ENCODE results near the gene LPP. TPM values are rescaled to one million over a fixed set of nuclear protein-coding genes. Genes with fewer than 3 reads are reported as not detected.

The LPP gene
- total and polyA plus RNA-seq, 9 of the 15 experiments (the other 6 are each of a cell fraction or from before 2014, with no cell fraction given) = 0.07 to 0.18 TPM; not detected in 7

GRCh38 chr3:188106887-188107830 lies 46.8 kb upstream of the LPP start:
- Histone ChIP-seq H3K9ac (ENCODE audit: insufficient read depth in 1 of 2, low read depth in 2 of 2, low read length in 2 of 2) (no peak overlapping the region), H3K4me1 (replicated peaks in 1 of 2; ENCODE audit: control insufficient read depth in 2 of 2, insufficient read depth in 2 of 2, low read length in 2 of 2) (no peaks in the 10 kb centered on the region), H3K9me1 (ENCODE audit: control insufficient read depth, insufficient read depth, low read length) (no peaks in the 10 kb centered on the region), H3K27ac (ENCODE audit: extremely low read depth, low read depth, low read length) (no peak overlapping the region), H3K27me3 (ENCODE audit: control insufficient read depth in 2 of 2, insufficient read depth in 2 of 2, low read length in 2 of 2) (peaks cover 0 to 3% of the 10 kb centered on the region in 2 experiments; a peak in 1 of 5 replicates), H3K4me2 (ENCODE audit: insufficient read depth, low read length) (no peak overlapping the region), H4K20me1 (replicated peaks; ENCODE audit: control insufficient read depth, insufficient read depth, low read length) (no peaks in the 10 kb centered on the region), H2AFZ (ENCODE audit: low read depth, low read length) (no peak overlapping the region), H3K36me3 (ENCODE audit: control insufficient read depth, insufficient read depth, low read length) (no peaks in the 10 kb centered on the region), H3K79me2 (ENCODE audit: control insufficient read depth, insufficient read depth, low read length) (no peaks in the 10 kb centered on the region), H3K9me3 (replicated peaks; ENCODE audit: control insufficient read depth, insufficient read depth, low read depth, low read length) (no peaks in the 10 kb centered on the region), H3K4me3 (no peak overlapping the region)
- BruUV-seq (replicated peaks) = no TSS peak
- no peak for FAIRE-seq
- WGBS (ENCODE audit: insufficient coverage, low coverage, missing lambda C conversion rate) = under 1% methylated on average over 15 of the region's 15 CpGs
- in situ Hi-C loops (cut with MboI) = no loop called here
- no peak for DNase-seq (ENCODE audit: extremely low read depth in 1 of 4, low spot score in 3 of 4)
- ATAC-seq = no peak
- no peak for TF ChIP-seq ZNF324 (CRISPR knock-in tag; IDR thresholded peaks at IDR 0.05)
- ChIA-PET CTCF (ENCODE audit: low intra/inter-chr PET ratio) (no interaction called here), POLR2A (interaction anchor here (0.5 to 0.7 kb wide), 3 partner anchors 12 to 385 kb away, joined by 3 read pairs; no protein-coding TSS in a partner anchor)
- intact Hi-C loops (cut with micrococcal nuclease) = no loop called here

- ChIA-PET CTCF (ENCODE audit: low intra/inter-chr PET ratio) (no interaction called here), POLR2A (no interaction called here)
- Histone ChIP-seq H3K4me3 (no peak overlapping the region), H3K27me3 (ENCODE audit: control insufficient read depth in 2 of 2, insufficient read depth in 2 of 2, low read length in 2 of 2) (peaks cover 0 to 3% of the 10 kb centered on the region in 2 experiments; a peak in 1 of 5 replicates), H4K20me1 (replicated peaks; ENCODE audit: control insufficient read depth, insufficient read depth, low read length) (no peaks in the 10 kb centered on the region), H3K9ac (ENCODE audit: insufficient read depth in 1 of 2, low read depth in 2 of 2, low read length in 2 of 2) (no peak overlapping the region), H3K4me2 (ENCODE audit: insufficient read depth, low read length) (no peak overlapping the region), H3K9me1 (ENCODE audit: control insufficient read depth, insufficient read depth, low read length) (no peaks in the 10 kb centered on the region), H2AFZ (ENCODE audit: low read depth, low read length) (no peak overlapping the region), H3K4me1 (replicated peaks in 1 of 2; ENCODE audit: control insufficient read depth in 2 of 2, insufficient read depth in 2 of 2, low read length in 2 of 2) (no peaks in the 10 kb centered on the region), H3K79me2 (ENCODE audit: control insufficient read depth, insufficient read depth, low read length) (no peaks in the 10 kb centered on the region), H3K9me3 (replicated peaks; ENCODE audit: control insufficient read depth, insufficient read depth, low read depth, low read length) (no peaks in the 10 kb centered on the region), H3K36me3 (ENCODE audit: control insufficient read depth, insufficient read depth, low read length) (no peaks in the 10 kb centered on the region), H3K27ac (ENCODE audit: extremely low read depth, low read depth, low read length) (no peak overlapping the region)
- intact Hi-C loops (cut with micrococcal nuclease) = no loop called here
- in situ Hi-C loops (cut with MboI) = no loop called here
- FAIRE-seq = no peak
- 2% methylated on average over 4 of the region's 4 CpGs for WGBS (ENCODE audit: insufficient coverage, low coverage, missing lambda C conversion rate)
- no peak for DNase-seq (ENCODE audit: extremely low read depth in 1 of 4, low spot score in 3 of 4)
- no peak for ATAC-seq
- no TSS peak for BruUV-seq (replicated peaks)
- TF ChIP-seq ERF (CRISPR knock-in tag; IDR thresholded peaks at IDR 0.05) (no peak), ZNF398 (CRISPR knock-in tag; IDR thresholded peaks at IDR 0.05) (no peak), CSDE1 (IDR thresholded peaks at IDR 0.05) (no peak), HCFC1 (IDR thresholded peaks at IDR 0.05; ENCODE audit: low read depth, low read length) (no peak), ATF2 (CRISPR knock-in tag; IDR thresholded peaks at IDR 0.05) (no peak), EP300 (IDR thresholded peaks at IDR 0.05; ENCODE audit: low read length) (no peak), ZNF436 (CRISPR knock-in tag; IDR thresholded peaks at IDR 0.05) (no peak), SP1 (CRISPR knock-in tag; IDR thresholded peaks at IDR 0.05) (no peak)
- TF ChIP-seq, protein P1, sequence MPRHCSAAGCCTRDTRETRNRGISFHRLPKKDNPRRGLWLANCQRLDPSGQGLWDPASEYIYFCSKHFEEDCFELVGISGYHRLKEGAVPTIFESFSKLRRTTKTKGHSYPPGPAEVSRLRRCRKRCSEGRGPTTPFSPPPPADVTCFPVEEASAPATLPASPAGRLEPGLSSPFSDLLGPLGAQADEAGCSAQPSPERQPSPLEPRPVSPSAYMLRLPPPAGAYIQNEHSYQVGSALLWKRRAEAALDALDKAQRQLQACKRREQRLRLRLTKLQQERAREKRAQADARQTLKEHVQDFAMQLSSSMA (CRISPR knock-in tag; IDR thresholded peaks at IDR 0.05) = no peak
Measured at GRCh38 chr3:188108703-188109412, 45.1 kb upstream of the LPP start.

Measured in K562 (cell line).